ENCODE data around the gene ABTB2. TPM values are rescaled to one million over a fixed set of nuclear protein-coding genes. Genes with fewer than 3 reads are reported as not detected.

Gene ABTB2
- total RNA-seq, 2 donors from 2014 or later = 5.8 to 11.1 TPM

- Histone ChIP-seq H3K9me3 (no peaks in the 10 kb centered on the region), H3K4me1 (no peaks in the 10 kb centered on the region), H3K4me3 (no peak overlapping the region), H3K9ac (ENCODE audit: low read depth in 2 of 2, low read length in 2 of 2) (no peak overlapping the region), H3K27me3 (no peaks in the 10 kb centered on the region), H3K36me3 (no peaks in the 10 kb centered on the region), H3K27ac (no peak overlapping the region)
- no peak for DNase-seq
- no peak for TF ChIP-seq CTCF (IDR thresholded peaks at IDR 0.05)
- intact Hi-C loops (cut with DNase I) = no loop called here
Measured at GRCh38 chr11:34269694-34270245, 88.0 kb downstream of the ABTB2 start.

DNA sequence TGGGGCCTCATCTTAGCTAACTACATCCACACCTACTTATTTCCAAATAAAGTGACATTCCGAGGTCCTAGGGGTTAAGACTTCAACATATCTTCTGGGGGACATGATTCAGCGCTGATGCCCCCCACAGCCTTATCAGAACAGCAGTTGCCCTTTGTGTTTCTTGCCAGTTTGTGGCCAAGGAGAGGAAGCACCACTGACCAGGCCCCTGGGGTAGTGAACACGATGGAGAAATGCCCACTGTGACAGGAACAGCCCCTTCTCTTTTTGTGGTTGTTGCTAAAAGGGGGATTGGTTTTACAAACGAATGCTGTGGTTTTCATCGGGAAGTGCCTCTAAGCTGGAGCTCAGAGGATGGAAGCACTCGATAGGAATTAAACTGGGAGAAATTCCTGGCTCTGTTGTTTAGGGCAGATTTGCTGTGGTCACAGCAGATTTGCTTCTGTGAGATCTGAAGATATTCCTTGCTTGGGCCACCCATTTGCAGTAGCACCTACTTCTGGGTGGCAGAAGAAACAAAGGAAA, 88.8 kb downstream of the ABTB2 start:
- Histone ChIP-seq H3K4me3 (no peak overlapping the region), H3K36me3 (no peaks in the 10 kb centered on the region), H3K27ac (no peak overlapping the region), H3K4me1 (no peaks in the 10 kb centered on the region), H3K9me3 (no peaks in the 10 kb centered on the region), H3K27me3 (no peaks in the 10 kb centered on the region), H3K9ac (ENCODE audit: low read depth in 2 of 2, low read length in 2 of 2) (peak overlapping the region in 1 of 2 donors; percentile 12)
- TF ChIP-seq CTCF (IDR thresholded peaks at IDR 0.05) = no peak
- intact Hi-C loops (cut with DNase I) = no loop called here
- DNase-seq = no peak

DNA sequence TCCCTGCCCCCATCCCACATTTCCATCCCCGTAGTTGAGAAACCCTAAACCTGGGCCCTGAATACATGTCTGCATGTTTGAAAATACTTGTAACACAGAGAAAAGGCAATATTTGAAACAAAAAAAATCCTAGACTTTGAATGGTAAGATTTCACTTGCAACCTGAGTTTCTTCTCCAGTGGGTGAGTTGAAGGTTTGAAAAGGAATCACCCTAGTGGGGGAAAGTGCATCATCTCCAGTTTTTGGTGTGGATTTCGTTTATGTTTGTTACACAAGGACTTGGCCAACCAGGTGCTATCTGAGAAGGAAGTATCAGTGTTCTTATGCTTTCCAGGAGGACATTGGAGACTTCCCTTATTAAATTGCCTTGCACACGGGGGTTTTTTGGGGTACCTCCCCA, 90.4 kb downstream of the ABTB2 start:
- Histone ChIP-seq H3K4me1 (no peaks in the 10 kb centered on the region), H3K9me3 (no peaks in the 10 kb centered on the region), H3K36me3 (no peaks in the 10 kb centered on the region), H3K27me3 (no peaks in the 10 kb centered on the region), H3K27ac (no peak overlapping the region), H3K9ac (ENCODE audit: low read depth in 2 of 2, low read length in 2 of 2) (no peak overlapping the region), H3K4me3 (no peak overlapping the region)
- DNase-seq = no peak
- TF ChIP-seq CTCF (IDR thresholded peaks at IDR 0.05) = no peak
- intact Hi-C loops (cut with DNase I) = no loop called here

GRCh38 chr11:34267013-34267412, 90.8 kb downstream of the ABTB2 start:
- TF ChIP-seq CTCF (IDR thresholded peaks at IDR 0.05) = no peak
- intact Hi-C loops (cut with DNase I) = no loop called here
- H3K4me3 ChIP-seq = no peak overlapping the region
- H3K27ac ChIP-seq = no peak overlapping the region
- H3K9ac ChIP-seq (ENCODE audit: low read depth in 2 of 2, low read length in 2 of 2) = no peak overlapping the region
- no peak for DNase-seq
- H3K4me1 ChIP-seq = no peaks in the 10 kb centered on the region
- no peaks in the 10 kb centered on the region for H3K27me3 ChIP-seq
- no peaks in the 10 kb centered on the region for H3K36me3 ChIP-seq
- H3K9me3 ChIP-seq = no peaks in the 10 kb centered on the region

DNA sequence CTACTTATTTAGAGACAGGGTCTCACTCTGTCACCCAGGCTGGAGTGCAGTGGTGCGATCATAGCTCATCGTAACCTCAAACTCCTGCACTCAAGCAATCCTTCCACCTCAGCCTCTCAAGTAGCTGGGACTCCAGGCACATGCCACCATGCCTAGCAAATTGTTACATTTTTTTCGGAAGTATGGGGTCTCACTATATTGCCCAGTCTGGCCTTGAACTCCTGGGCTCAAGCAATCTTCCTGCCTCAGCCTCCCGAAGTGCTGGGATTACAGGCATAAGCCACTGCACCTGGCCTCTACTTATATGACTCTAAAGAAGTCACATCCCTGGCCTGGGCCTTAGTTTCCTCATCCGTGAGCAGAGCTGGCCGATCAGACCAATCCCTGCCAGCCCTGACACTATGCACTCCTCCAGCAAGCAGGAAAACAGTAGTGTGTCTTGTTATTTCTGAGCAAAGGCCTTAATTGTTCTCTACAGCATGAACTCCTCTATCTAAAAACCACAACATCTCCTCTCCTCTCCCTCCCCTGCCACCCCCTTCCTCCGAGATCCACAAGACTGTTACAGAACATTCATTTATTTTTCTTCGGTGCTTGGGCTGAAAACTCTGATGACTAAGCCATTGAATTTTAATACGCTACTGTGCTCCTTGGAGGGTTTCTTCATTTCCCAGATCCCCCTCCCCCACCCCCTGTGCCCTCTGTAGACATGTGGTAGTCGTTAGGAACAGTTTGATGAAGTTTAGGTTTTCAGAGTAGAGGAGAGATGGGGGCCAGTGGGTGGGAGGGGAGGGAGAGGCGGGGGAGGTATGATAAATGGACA, 91.5 kb downstream of the ABTB2 start:
- Histone ChIP-seq H3K9ac (ENCODE audit: low read depth in 2 of 2, low read length in 2 of 2) (no peak overlapping the region), H3K27me3 (no peaks in the 10 kb centered on the region), H3K36me3 (no peaks in the 10 kb centered on the region), H3K4me3 (no peak overlapping the region), H3K27ac (no peak overlapping the region), H3K9me3 (no peaks in the 10 kb centered on the region), H3K4me1 (no peaks in the 10 kb centered on the region)
- intact Hi-C loops (cut with DNase I) = no loop called here
- no peak for TF ChIP-seq CTCF (IDR thresholded peaks at IDR 0.05)
- DNase-seq = no peak
